ENCODE results near the gene NCBP3. TPM values are rescaled to one million over a fixed set of nuclear protein-coding genes. Genes with fewer than 3 reads are reported as not detected.
"Not testable (repeated sequence)": the region's sequence is repeated elsewhere in the genome, so short reads cannot be mapped to it uniquely, and the experiment has no call there.

Gene NCBP3
- total RNA-seq, 5 donors from 2014 or later (not counting 1 experiment from before 2014, with no cell fraction given), result 35.6 to 55.5 (median 46.7) TPM

- Mint-ChIP-seq H3K27ac (no peak overlapping the region), H3K4me3 (no peak overlapping the region)
- POLR2A ChIA-PET, result interaction anchor here in 1 of 2 donors (0.6 kb wide), 1 partner anchor 249 kb away, joined by 3 read pairs; no protein-coding TSS in a partner anchor
Measured at GRCh38 chr17:3857261-3858105, 11.4 kb upstream of the NCBP3 start.

DNA sequence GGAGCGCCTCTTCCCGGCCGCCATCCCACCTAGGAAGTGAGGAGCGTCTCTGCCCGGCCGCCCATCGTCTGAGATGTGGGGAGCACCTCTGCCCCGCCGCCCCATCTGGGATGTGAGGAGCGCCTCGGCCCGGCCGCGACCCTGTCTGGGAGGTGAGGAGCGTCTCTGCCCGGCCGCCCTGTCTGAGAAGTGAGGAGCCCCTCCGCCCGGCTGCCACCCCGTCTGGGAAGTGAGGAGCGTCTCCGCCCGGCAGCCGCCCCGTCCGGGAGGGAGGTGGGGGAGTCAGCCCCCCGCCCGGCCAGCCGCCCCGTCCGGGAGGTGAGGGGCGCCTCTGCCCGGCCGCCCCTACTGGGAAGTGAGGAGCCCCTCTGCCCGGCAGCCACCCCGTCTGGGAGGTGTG is 8.2 kb upstream of the NCBP3 start:
- H3K27me3 Mint-ChIP-seq; H3K36me3 ChIP-seq (ENCODE audit: control insufficient read depth in 2 of 2, extremely low read depth in 1 of 2, insufficient read depth in 1 of 2, low read length in 1 of 2); DNase-seq; H3K27ac Mint-ChIP-seq; H3K9me3 ChIP-seq; H3K4me3 ChIP-seq (ENCODE audit: control insufficient read depth in 1 of 2, extremely low read depth in 1 of 2, low read length in 1 of 2); H3K27ac ChIP-seq (ENCODE audit: low read length); H3K4me3 Mint-ChIP-seq; H3K36me3 Mint-ChIP-seq; POLR2A ChIA-PET; H3K9me3 Mint-ChIP-seq; ATAC-seq (replicated peaks in 1 of 4); H3K4me1 ChIP-seq (ENCODE audit: control insufficient read depth in 1 of 2, extremely low read depth in 1 of 2, insufficient read depth in 2 of 2, low read length in 2 of 2); H3K4me1 Mint-ChIP-seq: not testable (repeated sequence)
- H3K27me3 ChIP-seq (replicated peaks in 1 of 2; ENCODE audit: control insufficient read depth in 2 of 2, extremely low read depth in 1 of 2, insufficient read depth in 2 of 2, low read length in 1 of 2), result peaks cover 2 to 12% of the 10 kb centered on the region in 2 experiments
- WGBS (ENCODE audit: insufficient coverage), result no CpG with 5 or more reads among the region's 36 CpGs
- CTCF ChIA-PET, result interaction anchor here in 1 of 2 donors (0.6 kb wide), 1 partner anchor 143 kb away, joined by 3 read pairs; no protein-coding TSS in a partner anchor

More at GRCh38 chr17:3857261-3858105, 11.4 kb upstream of the NCBP3 start:
- no peak for DNase-seq
- no peak for ATAC-seq (replicated peaks in 1 of 4)
- H3K27me3 Mint-ChIP-seq, result no peaks in the 10 kb centered on the region
- no peaks in the 10 kb centered on the region for H3K36me3 Mint-ChIP-seq
- no peaks in the 10 kb centered on the region for H3K4me1 ChIP-seq (ENCODE audit: control insufficient read depth in 1 of 2, extremely low read depth in 1 of 2, insufficient read depth in 2 of 2, low read length in 2 of 2)
- CTCF ChIA-PET, result interaction anchor here (0.6 to 1.1 kb wide), 3 partner anchors 11 to 387 kb away, joined by 3 to 9 read pairs (median 4); no protein-coding TSS in a partner anchor
- H3K9me3 ChIP-seq, result no peaks in the 10 kb centered on the region
- H3K27me3 ChIP-seq (replicated peaks in 1 of 2; ENCODE audit: control insufficient read depth in 2 of 2, extremely low read depth in 1 of 2, insufficient read depth in 2 of 2, low read length in 1 of 2), result peaks cover 0 to 4% of the 10 kb centered on the region in 2 experiments
- H3K4me3 ChIP-seq (ENCODE audit: control insufficient read depth in 1 of 2, extremely low read depth in 1 of 2, low read length in 1 of 2), result no peak overlapping the region
- WGBS (ENCODE audit: insufficient coverage), result 91% methylated on average over 16 of the region's 16 CpGs
- H3K4me1 Mint-ChIP-seq, result no peaks in the 10 kb centered on the region
- no peaks in the 10 kb centered on the region for H3K9me3 Mint-ChIP-seq
- no peak overlapping the region for H3K27ac ChIP-seq (ENCODE audit: low read length)
- peaks cover 8 to 10% of the 10 kb centered on the region in 2 donors for H3K36me3 ChIP-seq (ENCODE audit: control insufficient read depth in 2 of 2, extremely low read depth in 1 of 2, insufficient read depth in 1 of 2, low read length in 1 of 2)

DNA sequence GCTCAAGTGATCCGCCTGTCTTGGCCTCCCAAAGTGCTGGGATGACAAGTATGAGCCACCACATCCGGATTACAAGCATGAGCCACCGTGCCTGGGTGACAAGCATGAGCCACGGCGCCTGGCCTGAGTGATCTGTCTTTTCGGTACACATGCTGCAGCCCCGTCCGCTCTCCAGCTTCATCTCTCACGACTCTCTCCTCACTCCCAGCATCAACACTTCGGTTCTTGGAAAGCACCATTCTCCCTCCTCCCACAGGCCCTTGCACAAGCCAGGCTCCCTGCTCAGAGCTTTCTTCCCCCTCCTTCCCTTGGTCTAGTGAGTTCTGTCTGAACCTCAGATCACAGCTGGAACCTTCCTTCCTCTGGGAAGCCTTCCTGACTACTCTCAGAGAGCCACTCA is 6.5 kb upstream of the NCBP3 start:
- no peak overlapping the region for H3K4me3 Mint-ChIP-seq
- no peaks in the 10 kb centered on the region for H3K36me3 Mint-ChIP-seq
- Histone ChIP-seq H3K4me1 (ENCODE audit: control insufficient read depth in 1 of 2, extremely low read depth in 1 of 2, insufficient read depth in 2 of 2, low read length in 2 of 2) (no peaks in the 10 kb centered on the region), H3K4me3 (ENCODE audit: control insufficient read depth in 1 of 2, extremely low read depth in 1 of 2, low read length in 1 of 2) (no peak overlapping the region), H3K27me3 (replicated peaks in 1 of 2; ENCODE audit: control insufficient read depth in 2 of 2, extremely low read depth in 1 of 2, insufficient read depth in 2 of 2, low read length in 1 of 2) (peaks cover 2 to 12% of the 10 kb centered on the region in 2 experiments), H3K36me3 (ENCODE audit: control insufficient read depth in 2 of 2, extremely low read depth in 1 of 2, insufficient read depth in 1 of 2, low read length in 1 of 2) (no peaks in the 10 kb centered on the region), H3K9me3 (no peaks in the 10 kb centered on the region), H3K27ac (ENCODE audit: low read length) (no peak overlapping the region)
- no peak for ATAC-seq (replicated peaks in 1 of 4)
- no peak for DNase-seq
- no peaks in the 10 kb centered on the region for H3K4me1 Mint-ChIP-seq
- 86% methylated on average over 10 of the region's 10 CpGs for WGBS (ENCODE audit: insufficient coverage)
- no peak overlapping the region for H3K27ac Mint-ChIP-seq
- H3K9me3 Mint-ChIP-seq, result no peaks in the 10 kb centered on the region
- peaks cover 0 to 6% of the 10 kb centered on the region in 2 donors for H3K27me3 Mint-ChIP-seq
- POLR2A ChIA-PET, result no interaction called here
- CTCF ChIA-PET, result no interaction called here

- H3K27ac ChIP-seq (ENCODE audit: low read length), result no peak overlapping the region
- Mint-ChIP-seq H3K9me3 (no peaks in the 10 kb centered on the region), H3K4me1 (peaks cover 2 to 6% (median 3%) of the 10 kb centered on the region in 3 donors), H3K4me3 (no peak overlapping the region), H3K27me3 (peaks cover 0 to 6% of the 10 kb centered on the region in 2 donors), H3K27ac (no peak overlapping the region), H3K36me3 (no peaks in the 10 kb centered on the region)
- WGBS (ENCODE audit: insufficient coverage), result 86% methylated on average over 22 of the region's 24 CpGs
- peaks cover 0 to 2% of the 10 kb centered on the region in 2 experiments for H3K4me1 ChIP-seq (ENCODE audit: control insufficient read depth in 1 of 2, extremely low read depth in 1 of 2, insufficient read depth in 2 of 2, low read length in 2 of 2)
- no peak for DNase-seq
- H3K4me3 ChIP-seq (ENCODE audit: control insufficient read depth in 1 of 2, extremely low read depth in 1 of 2, low read length in 1 of 2), result no peak overlapping the region
- H3K9me3 ChIP-seq, result no peaks in the 10 kb centered on the region
- no peaks in the 10 kb centered on the region for H3K36me3 ChIP-seq (ENCODE audit: control insufficient read depth in 2 of 2, extremely low read depth in 1 of 2, insufficient read depth in 1 of 2, low read length in 1 of 2)
- ChIA-PET CTCF (no interaction called here), POLR2A (no interaction called here)
- peaks cover 2 to 7% of the 10 kb centered on the region in 2 experiments for H3K27me3 ChIP-seq (replicated peaks in 1 of 2; ENCODE audit: control insufficient read depth in 2 of 2, extremely low read depth in 1 of 2, insufficient read depth in 2 of 2, low read length in 1 of 2)
- ATAC-seq (replicated peaks in 1 of 4), result no peak
Measured at GRCh38 chr17:3851461-3852100, 5.5 kb upstream of the NCBP3 start.

- H3K36me3 ChIP-seq (ENCODE audit: control insufficient read depth in 2 of 2, extremely low read depth in 1 of 2, insufficient read depth in 1 of 2, low read length in 1 of 2), result peaks cover 0 to 2% of the 10 kb centered on the region in 2 donors
- no peaks in the 10 kb centered on the region for H3K9me3 ChIP-seq
- 84% methylated on average over 3 of the region's 9 CpGs for WGBS (ENCODE audit: insufficient coverage)
- peaks cover 0 to 6% of the 10 kb centered on the region in 2 donors for H3K27me3 Mint-ChIP-seq
- ChIA-PET CTCF (no interaction called here), POLR2A (no interaction called here)
- H3K4me3 ChIP-seq (ENCODE audit: control insufficient read depth in 1 of 2, extremely low read depth in 1 of 2, low read length in 1 of 2), result no peak overlapping the region
- peaks cover 11 to 30% of the 10 kb centered on the region in 2 experiments for H3K4me1 ChIP-seq (ENCODE audit: control insufficient read depth in 1 of 2, extremely low read depth in 1 of 2, insufficient read depth in 2 of 2, low read length in 2 of 2)
- no peak for DNase-seq
- H3K4me3 Mint-ChIP-seq, result no peak overlapping the region
- H3K27ac Mint-ChIP-seq, result no peak overlapping the region
- peaks cover 3% of the 10 kb centered on the region for H3K36me3 Mint-ChIP-seq
- H3K9me3 Mint-ChIP-seq, result no peaks in the 10 kb centered on the region
- no peak for ATAC-seq (replicated peaks in 1 of 4)
- no peak overlapping the region for H3K27ac ChIP-seq (ENCODE audit: low read length)
- H3K4me1 Mint-ChIP-seq, result peaks cover 19 to 24% (median 23%) of the 10 kb centered on the region in 3 donors
- peaks cover 2 to 7% of the 10 kb centered on the region in 2 experiments for H3K27me3 ChIP-seq (replicated peaks in 1 of 2; ENCODE audit: control insufficient read depth in 2 of 2, extremely low read depth in 1 of 2, insufficient read depth in 2 of 2, low read length in 1 of 2)
Measured at GRCh38 chr17:3848229-3848835, 2.3 kb upstream of the NCBP3 start.

DNA sequence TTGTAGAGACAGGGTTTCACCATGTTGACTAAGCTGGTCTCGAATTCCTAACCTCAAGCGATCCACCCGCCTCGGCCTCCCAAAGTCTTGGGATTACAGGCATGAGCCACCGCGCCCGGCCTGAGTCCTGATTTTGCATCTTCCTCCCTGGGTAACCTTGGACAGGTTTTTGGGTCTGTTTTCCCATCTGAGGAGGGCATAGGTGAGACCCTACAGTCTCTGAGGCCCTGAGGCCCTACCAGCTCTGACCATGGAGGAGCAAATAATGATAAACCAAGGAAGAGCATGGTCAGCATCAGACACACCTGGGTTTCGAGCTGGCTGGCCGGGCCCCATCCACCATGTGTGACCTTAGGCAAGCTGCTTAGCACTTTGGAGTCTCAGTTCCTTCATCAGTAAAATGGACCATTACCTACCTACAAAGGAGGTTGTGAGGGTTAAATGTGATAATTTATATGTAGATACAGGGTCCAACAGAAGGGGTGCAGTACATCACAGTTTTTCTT is 1.2 kb upstream of the NCBP3 start:
- Histone ChIP-seq H3K27me3 (replicated peaks in 1 of 2; ENCODE audit: control insufficient read depth in 2 of 2, extremely low read depth in 1 of 2, insufficient read depth in 2 of 2, low read length in 1 of 2) (peaks cover 2 to 5% of the 10 kb centered on the region in 2 experiments), H3K27ac (ENCODE audit: low read length) (no peak overlapping the region), H3K4me1 (ENCODE audit: control insufficient read depth in 1 of 2, extremely low read depth in 1 of 2, insufficient read depth in 2 of 2, low read length in 2 of 2) (peaks cover 11 to 37% of the 10 kb centered on the region in 2 experiments), H3K9me3 (no peaks in the 10 kb centered on the region), H3K36me3 (ENCODE audit: control insufficient read depth in 2 of 2, extremely low read depth in 1 of 2, insufficient read depth in 1 of 2, low read length in 1 of 2) (peaks cover 0 to 13% of the 10 kb centered on the region in 2 donors), H3K4me3 (ENCODE audit: control insufficient read depth in 1 of 2, extremely low read depth in 1 of 2, low read length in 1 of 2) (no peak overlapping the region)
- Mint-ChIP-seq H3K4me3 (peak overlapping the region; percentile 9 to 39 (median 28)), H3K36me3 (peaks cover 3% of the 10 kb centered on the region), H3K27ac (peak overlapping the region in 1 of 2 donors; percentile 63), H3K4me1 (peaks cover 22 to 26% (median 23%) of the 10 kb centered on the region in 3 donors), H3K9me3 (no peaks in the 10 kb centered on the region), H3K27me3 (peaks cover 0 to 6% of the 10 kb centered on the region in 2 donors)
- no peak for DNase-seq
- no peak for ATAC-seq (replicated peaks in 1 of 4)
- 92% methylated on average over 5 of the region's 9 CpGs for WGBS (ENCODE audit: insufficient coverage)
- ChIA-PET POLR2A (interaction anchor here (0.5 to 0.7 kb wide), 2 partner anchors 36 to 236 kb away, joined by 3 to 7 read pairs; no protein-coding TSS in a partner anchor), CTCF (interaction anchor here (0.7 to 4.4 kb wide), 3 partner anchors 17 to 108 kb away, joined by 4 to 42 read pairs (median 6); no protein-coding TSS in a partner anchor)
